K562 (cell line): ENCODE data around the gene NAA10. TPM values are rescaled to one million over a fixed set of nuclear protein-coding genes. Genes with fewer than 3 reads are reported as not detected.

Experiments used
- ARHGAP35 ChIP-seq: fragments of 450-650 bp; IDR thresholded peaks from 2 replicates; pipeline ENCODE4 v1.6.1; 2018; ENCODE audit not compliant: partially characterized antibody
- ARID1B ChIP-seq: fragments of 450-650 bp; IDR thresholded peaks from 2 replicates; pipeline ENCODE4 v1.6.1; 2016; ENCODE audit warnings: antibody characterized with exemption, mild to moderate bottlenecking, inconsistent platforms
- ASH1L ChIP-seq: fragments of 450-650 bp; IDR thresholded peaks from 2 replicates; pipeline ENCODE4 v1.6.1; 2018; ENCODE audit warnings: borderline replicate concordance, mild to moderate bottlenecking, low read depth; ENCODE audit not compliant: partially characterized antibody
- BACH1 ChIP-seq: fragments of 200-800 bp; sonication (Bioruptor generic); IDR thresholded peaks from 2 replicates; pipeline ENCODE4 v1.6.1; 2016; ENCODE audit warnings: missing genetic modification characterization, missing compliant biosample characterization
- BDP1 ChIP-seq: IDR thresholded peaks from 3 replicates; pipeline ENCODE4 v1.6.1; 2011; ENCODE audit not compliant: insufficient read length, insufficient read depth
- ETV5 ChIP-seq: sonication (generic); formaldehyde crosslinking; IDR thresholded peaks from 2 replicates; pipeline ENCODE4 v1.4.0; 2020; ENCODE audit warnings: low read depth, mild to moderate bottlenecking, missing genetic modification reagents
- EWSR1 ChIP-seq: fragments of 450-650 bp; IDR thresholded peaks from 2 replicates; pipeline ENCODE4 v1.6.1; 2018; ENCODE audit warnings: borderline replicate concordance, mild to moderate bottlenecking, low read depth, moderate library complexity; ENCODE audit not compliant: partially characterized antibody
- GATA2 ChIP-seq: sonication (generic); formaldehyde crosslinking; IDR thresholded peaks from 2 replicates; pipeline ENCODE4 v1.4.0; 2020; ENCODE audit warnings: mild to moderate bottlenecking, missing genetic modification reagents
- HDAC1 ChIP-seq, 2 experiments: fragments of 450-650 bp; IDR thresholded peaks; 2 replicates each; pipeline ENCODE4 v1.6.1; 2016 to 2017; ENCODE audit warnings: inconsistent platforms in 1 of 2, mild to moderate bottlenecking in 1 of 2, moderate library complexity in 1 of 2
- HINFP ChIP-seq: fragments of 450-650 bp; conservative IDR thresholded peaks from 2 replicates; pipeline ENCODE4 v1.6.1; 2016; ENCODE audit warnings: missing genetic modification characterization, low read depth, mild to moderate bottlenecking, control low read depth, missing compliant biosample characterization
- HIVEP1 ChIP-seq: fragments of 250-450 bp; sonication (Bioruptor Pico); IDR thresholded peaks from 2 replicates; pipeline ENCODE4 v1.4.0; 2020; ENCODE audit warnings: mild to moderate bottlenecking
- IRF2 ChIP-seq: sonication (generic); formaldehyde crosslinking; IDR thresholded peaks from 2 replicates; pipeline ENCODE4 v1.8.1; 2022; ENCODE audit warnings: mild to moderate bottlenecking, missing genetic modification reagents
- NELFE ChIP-seq: IDR thresholded peaks from 2 replicates; pipeline ENCODE4 v1.6.1; 2011; ENCODE audit warnings: mild to moderate bottlenecking; ENCODE audit not compliant: insufficient read depth, insufficient read length
- NFYB ChIP-seq: IDR thresholded peaks from 2 replicates; pipeline ENCODE4 v1.6.1; 2011; ENCODE audit warnings: mild to moderate bottlenecking, moderate library complexity; ENCODE audit not compliant: insufficient read length; ENCODE audit errors: extremely low read depth
- PML ChIP-seq: IDR thresholded peaks from 2 replicates; pipeline ENCODE4 v1.6.1; 2012; ENCODE audit warnings: low read length, inconsistent platforms
- POLR2H ChIP-seq: IDR thresholded peaks from 2 replicates; pipeline ENCODE4 v1.6.1; 2016; ENCODE audit warnings: missing genetic modification characterization, low read depth, mild to moderate bottlenecking, control low read depth, missing compliant biosample characterization, moderate library complexity
- PTBP1 ChIP-seq: fragments of 200-400 bp; formaldehyde crosslinking; IDR thresholded peaks from 2 replicates; pipeline ENCODE4 v1.6.1; 2017; ENCODE audit warnings: low read depth, low read length
- SMARCA4 ChIP-seq: fragments of 450-650 bp; IDR thresholded peaks from 2 replicates; pipeline ENCODE4 v1.6.1; 2016
- SUPT5H ChIP-seq: fragments of 450-650 bp; IDR thresholded peaks from 2 replicates; pipeline ENCODE4 v1.6.1; 2016
- TCF7 ChIP-seq: sonication (generic); IDR thresholded peaks from 2 replicates; pipeline ENCODE4 v1.6.1; 2016; ENCODE audit warnings: antibody characterized with exemption, borderline replicate concordance
- TEAD2 ChIP-seq: fragments of 450-650 bp; IDR thresholded peaks from 2 replicates; pipeline ENCODE4 v1.6.1; 2016; ENCODE audit warnings: missing genetic modification characterization, control low read depth, missing compliant biosample characterization
- ZBTB9 ChIP-seq: fragments of 450-650 bp; formaldehyde crosslinking; IDR thresholded peaks from 2 replicates; pipeline ENCODE4 v1.4.0; 2020; ENCODE audit warnings: mild to moderate bottlenecking, moderate library complexity
- ZC3H8 ChIP-seq: fragments of 450-650 bp; IDR thresholded peaks from 2 replicates; pipeline ENCODE4 v1.6.1; 2017
- ZNF175 ChIP-seq: fragments of 200-800 bp; sonication (Bioruptor generic); IDR thresholded peaks from 2 replicates; pipeline ENCODE4 v1.6.1; 2016; ENCODE audit warnings: low read depth, mild to moderate bottlenecking, missing genetic modification characterization, missing compliant biosample characterization
- ZNF384 ChIP-seq: IDR thresholded peaks from 2 replicates; pipeline ENCODE4 v1.6.1; 2012; ENCODE audit warnings: low read depth, low read length, improper control_type of control experiment
- ZNF584 ChIP-seq: fragments of 200-800 bp; sonication (Bioruptor generic); IDR thresholded peaks from 2 replicates; pipeline ENCODE4 v1.6.1; 2016; ENCODE audit warnings: low read depth, mild to moderate bottlenecking, missing genetic modification characterization, missing compliant biosample characterization
- ZNF766 ChIP-seq: fragments of 200-800 bp; sonication (Bioruptor generic); conservative IDR thresholded peaks from 2 replicates; pipeline ENCODE4 v1.6.1; 2016; ENCODE audit warnings: missing genetic modification characterization, missing compliant biosample characterization
- polyA plus RNA-seq, 8 experiments: library from polyadenylated mRNA; depleted of rRNA in 4 of 8; stranded (reverse) in 5 of 8; unstranded in 3 of 8; fragments of >200 nt; fragmentation: Nextera tagmentation in 2 of 8; fragmentation: Illumina TruSeq in 1 of 8; extraction: Ambion mirVana in 2 of 8; extraction: Trizol in 1 of 8; gene quantifications; 2 replicates each; pipeline versions ENCODE4 v1.2.1 to v1.2.3, GENCODE V29; 2011 to 2014; ENCODE audit warnings: inconsistent platforms in 1 of 8, missing spikeins in 1 of 8
- total RNA-seq, 7 experiments: library from RNA; depleted of rRNA in 6 of 7; stranded (reverse); fragments of >200 nt in 6 of 7; fragmentation: Illumina TruSeq in 2 of 7; extraction: Trizol in 2 of 7; gene quantifications; 2 replicates each; pipeline versions ENCODE4 v1.2.1 to v1.2.3, GENCODE V29; 2011 to 2021; ENCODE audit warnings: low replicate concordance in 1 of 7
- TF ChIP-seq, protein P1 (sequence below): fragments of 450-650 bp; formaldehyde crosslinking; IDR thresholded peaks from 2 replicates; pipeline ENCODE4 v1.4.0; 2022; ENCODE audit warnings: mild to moderate bottlenecking, moderate library complexity

The NAA10 gene
- total and polyA plus RNA-seq, 9 of the 15 experiments (the other 6 are each of a cell fraction or from before 2014, with no cell fraction given), result 11.1 to 250 (median 134) TPM

GRCh38 chrX:153968754-153969124 lies 33.9 kb upstream of the NAA10 start (continued):
- TF ChIP-seq ZC3H8 (no peak), TEAD2 (tag) (no peak), HIVEP1 (CRISPR knock-in tag) (no peak), IRF2 (CRISPR knock-in tag) (no peak), POLR2H (no peak), BACH1 (no peak), NFYB (no peak), SMARCA4 (0 out of 2 replicates have a peak, but pooled peaks have one; percentile 18), ASH1L (no peak), TCF7 (no peak), EWSR1 (no peak), NELFE (no peak), ZNF175 (CRISPR knock-in tag) (no peak), ETV5 (no peak), ZNF584 (CRISPR knock-in tag) (no peak), SUPT5H (no peak), HINFP (no peak), ZNF384 (no peak), ARID1B (peak; percentile 45), ZBTB9 (CRISPR knock-in tag) (no peak), PML (no peak), HDAC1 (IDR thresholded peaks at IDR 0.05) (no peak), ZNF766 (CRISPR knock-in tag) (no peak), ARHGAP35 (no peak), GATA2 (no peak), PTBP1 (no peak), BDP1 (no peak)
- TF ChIP-seq, protein P1, sequence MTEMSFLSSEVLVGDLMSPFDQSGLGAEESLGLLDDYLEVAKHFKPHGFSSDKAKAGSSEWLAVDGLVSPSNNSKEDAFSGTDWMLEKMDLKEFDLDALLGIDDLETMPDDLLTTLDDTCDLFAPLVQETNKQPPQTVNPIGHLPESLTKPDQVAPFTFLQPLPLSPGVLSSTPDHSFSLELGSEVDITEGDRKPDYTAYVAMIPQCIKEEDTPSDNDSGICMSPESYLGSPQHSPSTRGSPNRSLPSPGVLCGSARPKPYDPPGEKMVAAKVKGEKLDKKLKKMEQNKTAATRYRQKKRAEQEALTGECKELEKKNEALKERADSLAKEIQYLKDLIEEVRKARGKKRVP (CRISPR knock-in tag), result no peak
